ENCODE results near the gene GPR84.
A peak's percentile ranks its signal among the peaks of the same experiment; 100 is the strongest.

Gene GPR84

GRCh38 chr12:54364413-54364812, at the start of gene GPR84:
TSS of gene GPR84 (minus strand) at chr12:54364486. CDS start at chr12:54363851, 635 bp downstream.
- DNase-seq: no peak

GRCh38 chr12:54413284-54414190, 49.3 kb upstream of the GPR84 start:
- peak; percentile 57 for DNase-seq

- no peak for DNase-seq
Measured at GRCh38 chr12:54412786-54413185, 48.5 kb upstream of the GPR84 start.

- no peak for DNase-seq
Measured at GRCh38 chr12:54412348-54412747, 48.1 kb upstream of the GPR84 start.

- peak; percentile 97 for DNase-seq
Measured at GRCh38 chr12:54411391-54412241, 47.3 kb upstream of the GPR84 start.

GRCh38 chr12:54409267-54409666, 45.0 kb upstream of the GPR84 start:
- DNase-seq: no peak

- no peak for DNase-seq
Measured at GRCh38 chr12:54407183-54407905, 43.1 kb upstream of the GPR84 start.

GRCh38 chr12:54405573-54405972, 41.3 kb upstream of the GPR84 start:
- DNase-seq: no peak

GRCh38 chr12:54405106-54405505, 40.8 kb upstream of the GPR84 start:
- DNase-seq: no peak

GRCh38 chr12:54404061-54405004, 40.0 kb upstream of the GPR84 start:
- DNase-seq: no peak

- no peak for DNase-seq
Measured at GRCh38 chr12:54401119-54401518, 36.8 kb upstream of the GPR84 start.

GRCh38 chr12:54398995-54399793, 34.9 kb upstream of the GPR84 start:
- DNase-seq: peak; percentile 73

- DNase-seq: no peak
Measured at GRCh38 chr12:54398218-54398617, 33.9 kb upstream of the GPR84 start.

GRCh38 chr12:54397157-54397556, 32.9 kb upstream of the GPR84 start:
- no peak for DNase-seq

- DNase-seq: no peak
Measured at GRCh38 chr12:54395545-54395944, 31.3 kb upstream of the GPR84 start.

- no peak for DNase-seq
Measured at GRCh38 chr12:54394986-54395385, 30.7 kb upstream of the GPR84 start.

- no peak for DNase-seq
Measured at GRCh38 chr12:54394281-54394719, 30.0 kb upstream of the GPR84 start.

- DNase-seq: no peak
Measured at GRCh38 chr12:54393743-54394142, 29.5 kb upstream of the GPR84 start.

GRCh38 chr12:54393207-54393609, 28.9 kb upstream of the GPR84 start:
- no peak for DNase-seq

GRCh38 chr12:54392485-54393206, 28.4 kb upstream of the GPR84 start:
- no peak for DNase-seq
